Glutamatergic neuron (in vitro differentiated cells): Measurements from ENCODE around the gene RPL27. TPM values are rescaled to one million over a fixed set of nuclear protein-coding genes. Genes with fewer than 3 reads are reported as not detected.

Experiments used
- DNase-seq: peaks from one replicate; pipeline ENCODE4 v3.0.0; 2022
- H3K27ac Mint-ChIP-seq: one replicate; pipeline ENCODE4 v1.8.0; 2020; ENCODE audit warnings: mild to moderate bottlenecking, mixed read lengths, inconsistent platforms; ENCODE audit not compliant: unreplicated experiment
- H3K27me3 Mint-ChIP-seq: one replicate; pipeline ENCODE4 v1.8.0; 2020; ENCODE audit warnings: mild to moderate bottlenecking, moderate library complexity, mixed read lengths, inconsistent platforms; ENCODE audit not compliant: unreplicated experiment
- H3K36me3 Mint-ChIP-seq: one replicate; pipeline ENCODE4 v1.8.0; 2020; ENCODE audit warnings: mild to moderate bottlenecking, mixed read lengths, inconsistent platforms; ENCODE audit not compliant: unreplicated experiment
- H3K4me1 Mint-ChIP-seq: one replicate; pipeline ENCODE4 v1.8.0; 2020; ENCODE audit warnings: mild to moderate bottlenecking, low read depth, mixed read lengths, inconsistent platforms; ENCODE audit not compliant: unreplicated experiment
- H3K4me3 Mint-ChIP-seq: one replicate; pipeline ENCODE4 v1.8.0; 2020; ENCODE audit warnings: mild to moderate bottlenecking, mixed read lengths, inconsistent platforms; ENCODE audit not compliant: unreplicated experiment
- H3K9me3 Mint-ChIP-seq: one replicate; pipeline ENCODE4 v1.8.0; 2020; ENCODE audit warnings: mild to moderate bottlenecking, moderate library complexity, mixed read lengths, inconsistent platforms; ENCODE audit not compliant: unreplicated experiment
- CTCF ChIP-seq: fragments of 200-600 bp; sonication (generic); IDR thresholded peaks from one replicate; pipeline ENCODE4 v1.5.0; 2021; ENCODE audit not compliant: partially characterized antibody, unreplicated experiment
- total RNA-seq: library from RNA; stranded (reverse); fragmentation: NEBNext Ultra II Directional; extraction: Animal tissue kit (Norgen Biotek cat#: 25700); gene quantifications from one replicate; pipeline ENCODE4 v1.2.1, GENCODE V29; 2021; ENCODE audit not compliant: unreplicated experiment

Gene RPL27
- total RNA-seq, 1 donor from 2014 or later, result 658 TPM

DNA sequence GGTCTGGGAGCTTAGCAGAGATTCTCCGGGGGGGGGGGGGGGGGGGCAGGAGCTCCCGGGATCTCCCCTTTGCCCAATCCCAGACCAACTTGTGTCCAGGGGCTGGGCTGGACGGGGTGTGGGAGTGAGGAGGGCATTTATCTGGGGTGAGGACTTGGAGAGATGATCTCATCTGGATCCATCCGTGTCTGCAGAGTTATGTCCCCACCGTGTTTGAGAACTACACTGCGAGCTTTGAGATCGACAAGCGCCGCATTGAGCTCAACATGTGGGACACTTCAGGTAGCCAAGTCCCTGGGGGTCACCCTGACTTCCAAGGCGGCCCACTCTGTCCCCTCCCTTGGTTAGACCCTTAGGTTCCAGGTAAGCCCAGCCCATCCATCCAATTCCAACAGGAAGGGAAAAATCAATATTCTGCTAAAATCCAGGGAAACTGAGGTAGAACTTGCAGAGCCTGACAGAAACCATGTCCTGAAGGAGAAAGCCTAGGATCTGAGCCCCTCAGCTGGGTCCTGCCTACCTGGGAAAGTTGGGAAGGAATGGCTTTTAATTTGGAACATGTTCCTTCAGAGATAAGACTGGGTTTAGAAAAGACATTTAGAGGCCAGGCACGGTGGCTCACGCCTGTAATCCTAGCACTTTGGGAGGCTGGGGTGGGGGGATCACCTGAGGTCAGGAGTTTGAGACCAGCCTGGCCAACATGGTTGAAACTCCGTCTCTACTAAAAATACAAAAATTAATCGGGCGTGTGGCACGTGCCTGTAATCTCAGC is 27.7 kb downstream of the RPL27 start:
- H3K4me1 Mint-ChIP-seq, result peaks cover 39% of the 10 kb centered on the region
- no peaks in the 10 kb centered on the region for H3K36me3 Mint-ChIP-seq
- peak overlapping the region; percentile 68 for H3K27ac Mint-ChIP-seq
- DNase-seq, result no peak
- H3K4me3 Mint-ChIP-seq, result peak overlapping the region; percentile 89
- H3K9me3 Mint-ChIP-seq, result peaks cover 8% of the 10 kb centered on the region
- no peak for TF ChIP-seq CTCF
- peaks cover 9% of the 10 kb centered on the region for H3K27me3 Mint-ChIP-seq

- peak overlapping the region; percentile 81 for H3K4me3 Mint-ChIP-seq
- TF ChIP-seq CTCF, result no peak
- peak overlapping the region; percentile 68 for H3K27ac Mint-ChIP-seq
- no peaks in the 10 kb centered on the region for H3K36me3 Mint-ChIP-seq
- peaks cover 4% of the 10 kb centered on the region for H3K9me3 Mint-ChIP-seq
- peaks cover 42% of the 10 kb centered on the region for H3K4me1 Mint-ChIP-seq
- no peak for DNase-seq
- H3K27me3 Mint-ChIP-seq, result peaks cover 8% of the 10 kb centered on the region
These were observed 28.4 kb downstream of the RPL27 start for GRCh38 chr17:43026595-43026994.

GRCh38 chr17:43027091-43028032 is 29.1 kb downstream of the RPL27 start:
- peak overlapping the region; percentile 67 for H3K27ac Mint-ChIP-seq
- peak overlapping the region; percentile 80 for H3K4me3 Mint-ChIP-seq
- peaks cover 4% of the 10 kb centered on the region for H3K9me3 Mint-ChIP-seq
- DNase-seq, result no peak
- no peaks in the 10 kb centered on the region for H3K36me3 Mint-ChIP-seq
- H3K27me3 Mint-ChIP-seq, result peaks cover 8% of the 10 kb centered on the region
- peaks cover 42% of the 10 kb centered on the region for H3K4me1 Mint-ChIP-seq
- TF ChIP-seq CTCF, result no peak

DNA sequence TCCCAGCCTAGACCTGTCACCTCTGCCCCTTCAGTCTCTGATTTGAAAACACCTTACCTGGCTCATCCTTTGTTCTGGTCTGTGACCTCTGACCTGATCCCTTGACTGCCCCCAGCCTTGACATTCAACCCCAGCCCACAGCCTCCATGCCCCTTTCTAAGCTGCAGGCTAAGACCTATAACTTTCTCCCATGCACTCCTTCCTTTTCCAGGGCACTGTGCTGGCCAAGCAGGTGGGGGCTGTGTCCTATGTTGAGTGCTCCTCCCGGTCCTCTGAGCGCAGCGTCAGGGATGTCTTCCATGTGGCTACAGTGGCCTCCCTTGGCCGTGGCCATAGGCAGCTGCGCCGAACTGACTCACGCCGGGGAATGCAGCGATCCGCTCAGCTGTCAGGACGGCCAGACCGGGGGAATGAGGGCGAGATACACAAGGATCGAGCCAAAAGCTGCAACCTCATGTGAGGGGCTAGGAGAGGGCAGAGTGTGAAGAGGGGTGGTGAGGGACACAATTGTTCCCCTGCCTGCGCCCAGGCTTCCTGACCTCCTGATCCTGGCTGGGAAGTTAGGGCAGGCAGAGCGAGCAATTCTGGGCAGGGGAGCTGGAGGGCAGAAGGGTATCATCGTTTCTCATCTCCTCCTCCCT is 30.1 kb downstream of the RPL27 start:
- Mint-ChIP-seq H3K4me1 (peaks cover 42% of the 10 kb centered on the region), H3K4me3 (peak overlapping the region; percentile 71)

More for the DNA sequence above, 30.1 kb downstream of the RPL27 start:
- H3K27ac Mint-ChIP-seq, result peak overlapping the region; percentile 67
- DNase-seq, result no peak
- peaks cover 4% of the 10 kb centered on the region for H3K9me3 Mint-ChIP-seq
- no peaks in the 10 kb centered on the region for H3K36me3 Mint-ChIP-seq
- H3K27me3 Mint-ChIP-seq, result peaks cover 8% of the 10 kb centered on the region
- TF ChIP-seq CTCF, result no peak
